K562 (cell line): ENCODE measurements around the gene C1QBP. TPM values are rescaled to one million over a fixed set of nuclear protein-coding genes. Genes with fewer than 3 reads are reported as not detected.

Source experiments
- DNMT1 ChIP-seq: fragments of 450-650 bp; IDR thresholded peaks from 2 replicates; pipeline ENCODE4 v1.6.1; 2016; ENCODE audit warnings: antibody characterized with exemption, mild to moderate bottlenecking
- ETV5 ChIP-seq: sonication (generic); formaldehyde crosslinking; IDR thresholded peaks from 2 replicates; pipeline ENCODE4 v1.4.0; 2020; ENCODE audit warnings: low read depth, mild to moderate bottlenecking, missing genetic modification reagents
- GTF2B ChIP-seq: IDR thresholded peaks from 2 replicates; pipeline ENCODE4 v1.6.1; 2011; ENCODE audit not compliant: insufficient read length; ENCODE audit errors: extremely low read depth
- HDAC1 ChIP-seq, 2 experiments: fragments of 450-650 bp; IDR thresholded peaks; 2 replicates each; pipeline ENCODE4 v1.6.1; 2016 to 2017; ENCODE audit warnings: inconsistent platforms in 1 of 2, mild to moderate bottlenecking in 1 of 2, moderate library complexity in 1 of 2
- MAZ ChIP-seq, 2 experiments: fragments of 450-650 bp in 1 of 2; sonication (generic) in 1 of 2; formaldehyde crosslinking; IDR thresholded peaks in 1 of 2; conservative IDR thresholded peaks in 1 of 2; 2 replicates each; pipeline versions ENCODE4 v1.4.0 to v1.5.0; 2020; ENCODE audit warnings: mild to moderate bottlenecking in 1 of 2, missing genetic modification reagents in 1 of 2
- MNT ChIP-seq, 2 experiments: fragments of 450-650 bp; conservative IDR thresholded peaks; 2 replicates each; pipeline ENCODE4 v1.6.1; 2017; ENCODE audit warnings: mild to moderate bottlenecking in 2 of 2, moderate library complexity in 2 of 2
- NONO ChIP-seq, 2 experiments: fragments of 200-400 bp in 1 of 2; fragments of 450-650 bp in 1 of 2; formaldehyde crosslinking in 1 of 2; IDR thresholded peaks; 2 replicates each; pipeline ENCODE4 v1.6.1; 2017; ENCODE audit warnings: low read depth in 2 of 2, mild to moderate bottlenecking in 2 of 2, moderate library complexity in 2 of 2, low read length in 1 of 2
- SIN3A ChIP-seq, 2 experiments: fragments of 150-350 bp in 1 of 2; IDR thresholded peaks; 2 replicates each; pipeline ENCODE4 v1.6.1; 2011 to 2016; ENCODE audit warnings: borderline replicate concordance in 2 of 2, low read depth in 2 of 2, low read length in 2 of 2, mild to moderate bottlenecking in 2 of 2, moderate library complexity in 2 of 2; ENCODE audit not compliant: control insufficient read depth in 1 of 2
- ZBTB40 ChIP-seq, 2 experiments: fragments of 450-650 bp in 1 of 2; sonication (generic) in 1 of 2; formaldehyde crosslinking in 1 of 2; IDR thresholded peaks; 2 replicates each; pipeline versions ENCODE4 v1.7.1 to v1.9.0; 2016 to 2022; ENCODE audit warnings: inconsistent platforms in 1 of 2, mild to moderate bottlenecking in 1 of 2, missing genetic modification reagents in 1 of 2
- polyA plus RNA-seq, 8 experiments: library from polyadenylated mRNA; depleted of rRNA in 4 of 8; stranded (reverse) in 5 of 8; unstranded in 3 of 8; fragments of >200 nt; fragmentation: Nextera tagmentation in 2 of 8; fragmentation: Illumina TruSeq in 1 of 8; extraction: Ambion mirVana in 2 of 8; extraction: Trizol in 1 of 8; gene quantifications; 2 replicates each; pipeline versions ENCODE4 v1.2.1 to v1.2.3, GENCODE V29; 2011 to 2014; ENCODE audit warnings: inconsistent platforms in 1 of 8, missing spikeins in 1 of 8
- total RNA-seq, 7 experiments: library from RNA; depleted of rRNA in 6 of 7; stranded (reverse); fragments of >200 nt in 6 of 7; fragmentation: Illumina TruSeq in 2 of 7; extraction: Trizol in 2 of 7; gene quantifications; 2 replicates each; pipeline versions ENCODE4 v1.2.1 to v1.2.3, GENCODE V29; 2011 to 2021; ENCODE audit warnings: low replicate concordance in 1 of 7

C1QBP gene
- total and polyA plus RNA-seq, 9 of the 15 experiments (the other 6 are each of a cell fraction or from before 2014, with no cell fraction given): 90.7 to 665 (median 414) TPM

GRCh38 chr17:5438716-5439445 lies at the start of gene C1QBP (continued):
- TF ChIP-seq ZBTB40 (IDR thresholded peaks at IDR 0.05) (peak; percentile 89), ZBTB40 (CRISPR knock-in tag; IDR thresholded peaks at IDR 0.05) (no peak), MAZ (CRISPR knock-in tag; conservative IDR thresholded peaks at IDR 0.05 in 1 of 2, IDR thresholded peaks at IDR 0.05 in 1 of 2) (peak; percentile 67 to 85), GTF2B (no peak), DNMT1 (no peak), MNT (conservative IDR thresholded peaks at IDR 0.05) (peak; percentile 73 to 90), SIN3A (IDR thresholded peaks at IDR 0.05; ENCODE audit: borderline replicate concordance in 2 of 2, control insufficient read depth in 1 of 2, low read depth in 2 of 2, low read length in 2 of 2) (peak; percentile 83 to 88; a peak in 2 of 4 replicates), NONO (IDR thresholded peaks at IDR 0.05; ENCODE audit: low read depth in 2 of 2, low read length in 1 of 2) (peak in 1 of 2 experiments; percentile 55; a peak in 2 of 4 replicates), HDAC1 (IDR thresholded peaks at IDR 0.05) (peak in 1 of 2 experiments; percentile 85; a peak in 2 of 4 replicates), ETV5 (CRISPR knock-in tag) (peak; percentile 85)
